Stimulated activated CD4-positive, alpha-beta T cell treated with anti-CD3 and anti-CD28 coated beads, Interleukin-1b, Interleukin-23, amount 100 ng/mL, for 1 hour (primary cell): Measurements from ENCODE around the gene ZNF165.
A peak's percentile ranks its signal among the peaks of the same experiment; 100 is the strongest.
"Not testable (repeated sequence)": the region's sequence is repeated elsewhere in the genome, so short reads cannot be mapped to it uniquely, and the experiment has no call there.

ENCODE experiments used
- DNase-seq, 2 donors: peaks; one replicate each; pipeline ENCODE4 v3.0.0-alpha.2; 2020; ENCODE audit warnings: low read depth in 2 of 2

ZNF165 gene

DNA sequence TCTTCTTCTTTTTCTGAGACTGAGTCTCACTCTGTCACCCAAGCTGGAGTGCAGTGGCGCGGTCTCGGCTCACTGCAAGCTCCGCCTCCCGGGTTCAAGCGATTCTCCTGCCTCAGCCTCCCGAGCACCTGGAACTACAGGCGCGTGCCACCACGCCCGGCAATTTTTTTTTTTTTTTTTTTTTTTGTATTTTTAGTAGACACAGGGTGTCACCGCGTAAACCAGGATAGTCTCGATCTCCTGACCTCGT is at the start of gene ZNF165:
ZNF165 (plus strand) TSS at position 188 of the 250 bp plus-strand sequence. CDS start 4,913 bp downstream, outside the sequence.
- not testable (repeated sequence) for DNase-seq

DNA sequence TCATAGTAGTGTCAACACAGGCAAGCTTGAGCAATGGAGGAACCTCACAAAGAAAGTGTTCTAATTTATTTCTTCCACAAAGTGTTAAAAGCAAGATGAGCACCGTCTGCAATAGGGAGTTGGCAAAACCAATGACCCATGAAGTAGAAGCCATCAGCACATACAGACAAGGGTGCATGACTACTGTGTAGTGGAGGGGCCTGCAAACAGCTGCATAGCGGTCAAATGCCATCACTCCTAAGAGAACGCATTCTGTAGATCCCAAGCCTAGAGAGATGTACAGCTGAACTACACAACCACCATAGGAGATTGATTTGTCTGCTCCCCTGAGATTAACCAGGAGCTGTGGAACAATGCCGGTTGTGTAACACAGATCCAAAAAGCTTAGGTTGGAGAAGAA is 26.8 kb upstream of the ZNF165 start:
- DNase-seq = no peak

DNA sequence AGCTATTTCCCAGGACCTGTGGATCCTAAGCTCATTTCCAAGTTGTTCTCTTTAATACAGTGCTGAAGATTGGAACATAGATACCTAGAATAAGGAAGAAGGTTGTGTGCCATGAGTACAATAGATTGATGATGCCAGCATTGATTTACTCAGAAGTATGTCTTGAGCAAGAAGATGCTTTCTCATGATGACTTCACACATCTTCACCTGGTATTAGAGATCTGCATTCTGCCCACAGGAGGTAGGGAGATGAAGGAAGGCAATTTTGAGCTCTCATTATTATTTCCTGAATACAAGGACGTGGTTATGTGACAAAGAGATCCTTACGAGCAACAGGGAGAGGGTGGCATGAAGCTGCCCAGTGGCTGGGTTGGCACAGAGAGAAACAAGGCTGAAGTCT is 20.0 kb upstream of the ZNF165 start:
- DNase-seq = no peak

DNA sequence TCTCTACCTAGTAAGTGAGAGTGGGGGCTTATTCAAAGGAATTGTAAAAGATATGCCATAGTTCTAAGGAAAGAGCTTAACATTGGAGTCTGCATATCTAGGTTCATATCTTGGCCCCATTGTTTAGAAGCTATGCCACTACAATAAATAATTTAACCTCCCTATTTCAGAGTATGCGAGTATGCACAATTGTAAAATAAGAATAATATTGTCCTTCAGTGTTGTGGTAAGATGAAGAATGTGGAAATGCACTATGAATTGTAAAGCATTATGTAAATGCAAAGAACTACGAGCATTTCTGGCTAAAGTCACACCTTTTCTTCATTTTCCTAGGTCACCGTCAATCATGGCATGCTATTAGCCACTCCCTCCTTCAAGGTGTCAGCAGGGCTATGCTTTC is 16.1 kb upstream of the ZNF165 start:
- no peak for DNase-seq

DNA sequence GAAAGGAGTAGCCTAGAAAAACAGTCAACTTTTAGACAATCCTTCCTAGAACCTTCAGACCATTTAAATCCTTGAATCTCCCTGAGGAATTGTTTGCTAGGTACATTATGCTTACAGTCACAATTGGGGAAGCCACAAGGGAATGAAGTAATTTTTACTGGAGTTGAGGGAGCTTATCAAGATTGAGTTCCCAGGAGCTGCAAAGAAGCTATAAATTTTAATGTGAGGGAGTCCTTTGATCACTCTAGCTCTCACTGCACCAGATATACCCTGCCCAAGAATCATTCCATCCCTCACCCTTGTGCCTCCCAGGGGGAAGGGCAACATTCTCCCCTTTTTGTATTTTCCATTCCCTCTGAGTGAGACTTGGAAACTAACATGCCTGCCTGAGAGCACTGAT is 12.3 kb upstream of the ZNF165 start:
- DNase-seq = no peak

DNA sequence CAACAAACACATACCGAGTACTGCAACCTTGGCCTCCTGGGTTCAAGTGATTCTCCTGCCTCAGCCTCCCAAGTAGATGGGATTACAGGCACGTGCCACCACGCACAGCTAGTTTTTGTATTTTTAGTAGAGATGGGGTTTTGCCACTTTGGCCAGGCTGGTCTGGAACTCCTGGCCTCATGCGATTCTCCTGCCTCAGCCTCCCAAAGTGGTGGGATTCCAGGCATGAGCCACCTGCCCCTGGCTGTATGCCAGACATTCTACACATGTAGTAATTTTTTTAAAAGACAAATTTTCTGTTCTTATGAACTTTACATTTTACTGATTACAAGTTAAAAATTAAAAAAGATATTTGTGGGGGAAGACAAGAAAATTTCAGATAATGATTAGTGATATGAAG is 9.4 kb upstream of the ZNF165 start:
- not testable (repeated sequence) for DNase-seq

DNA sequence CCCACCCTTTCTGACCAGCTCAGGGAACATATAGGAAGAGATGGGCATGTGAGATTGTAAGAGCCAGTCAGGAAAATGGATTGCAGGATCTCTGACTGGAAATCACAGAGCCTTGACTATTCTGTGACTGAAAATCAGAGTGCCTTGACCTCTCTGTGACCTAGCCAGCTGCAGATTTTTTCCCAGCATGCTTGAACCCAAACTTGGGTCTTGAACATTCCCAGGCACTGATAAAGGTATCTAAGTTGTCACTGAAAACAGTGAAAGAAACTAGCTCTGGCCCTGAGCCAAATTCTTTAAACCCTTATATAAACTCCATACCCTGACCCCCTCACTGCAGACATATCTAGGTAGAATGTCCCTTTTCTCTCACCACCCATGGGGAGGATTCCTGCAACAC is 2.3 kb upstream of the ZNF165 start:
- DNase-seq = no peak

DNA sequence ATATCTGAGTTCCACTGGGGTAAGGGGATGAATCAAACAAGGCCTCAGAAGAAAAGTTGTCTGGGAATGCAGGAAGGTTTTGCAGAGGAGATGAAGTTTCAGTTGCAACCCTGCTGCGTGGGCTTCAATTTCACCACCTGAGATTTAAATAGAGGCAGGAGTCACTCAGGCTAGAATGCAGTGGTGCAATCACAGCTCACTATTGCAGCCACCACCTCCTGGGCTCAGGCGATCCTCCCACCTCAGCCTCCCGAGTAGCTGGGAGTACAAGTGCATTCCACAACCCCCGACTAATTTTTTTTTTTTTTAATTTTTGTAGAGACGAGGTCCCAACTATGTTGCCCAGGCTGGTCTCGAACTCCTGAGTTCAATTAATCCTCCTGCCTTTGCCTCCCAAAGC is 1.5 kb upstream of the ZNF165 start:
- no peak for DNase-seq

DNA sequence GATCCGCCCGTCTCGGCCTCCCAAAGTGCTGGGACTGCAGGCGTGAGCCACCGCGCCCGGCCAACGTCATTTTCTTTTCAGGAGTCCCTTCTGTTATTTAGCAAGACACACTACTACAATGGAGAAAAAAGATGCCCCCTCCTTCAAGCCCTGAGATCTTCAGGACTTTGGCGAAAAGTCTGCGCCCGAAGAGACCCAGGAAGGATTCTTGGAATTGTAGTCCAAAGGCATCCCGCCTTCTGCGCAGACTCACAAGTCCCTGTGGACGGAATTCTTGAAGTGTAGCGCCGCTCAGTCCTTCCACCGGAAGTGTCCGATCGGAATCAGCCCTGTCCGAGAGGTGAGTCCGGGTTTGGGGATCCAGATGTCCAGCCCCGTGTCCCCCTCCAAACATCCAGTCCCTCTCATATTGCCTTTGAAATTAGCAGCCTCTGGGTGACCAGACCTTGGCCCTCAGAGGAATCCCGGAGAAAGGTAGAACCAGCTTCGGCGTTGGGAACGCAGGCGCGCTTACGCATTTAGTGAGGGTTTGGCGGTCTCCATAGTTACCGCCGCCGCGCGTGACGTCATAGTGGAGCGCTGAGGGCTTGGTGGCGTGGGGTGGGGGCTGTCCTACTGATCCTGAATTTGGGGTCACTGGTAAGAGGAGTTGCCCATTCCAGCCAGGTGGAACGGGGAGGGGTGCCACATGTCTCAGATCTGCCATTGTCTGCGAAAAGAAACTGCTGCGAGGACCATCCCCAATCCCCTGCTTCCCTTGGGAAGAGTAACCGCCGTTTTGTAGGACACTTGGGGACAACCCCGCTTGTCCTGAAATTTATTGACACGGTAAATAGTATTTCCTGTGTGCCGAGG is 490 bp downstream of the ZNF165 start:
- DNase-seq = peak; percentile 73 to 78

DNA sequence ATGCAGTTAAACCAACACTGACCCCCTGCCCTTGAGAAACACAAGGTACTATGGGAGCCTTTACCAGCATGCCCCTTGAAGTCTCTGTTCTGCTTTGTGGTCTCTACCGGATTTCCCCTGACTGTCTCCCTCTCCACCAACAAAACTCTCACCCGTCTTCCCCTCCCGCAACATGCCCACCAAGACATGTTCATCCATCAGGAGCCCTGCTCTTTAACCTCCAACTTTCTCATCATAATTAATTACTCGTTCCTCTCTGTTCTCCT is 1.1 kb downstream of the ZNF165 start:
- DNase-seq = no peak

DNA sequence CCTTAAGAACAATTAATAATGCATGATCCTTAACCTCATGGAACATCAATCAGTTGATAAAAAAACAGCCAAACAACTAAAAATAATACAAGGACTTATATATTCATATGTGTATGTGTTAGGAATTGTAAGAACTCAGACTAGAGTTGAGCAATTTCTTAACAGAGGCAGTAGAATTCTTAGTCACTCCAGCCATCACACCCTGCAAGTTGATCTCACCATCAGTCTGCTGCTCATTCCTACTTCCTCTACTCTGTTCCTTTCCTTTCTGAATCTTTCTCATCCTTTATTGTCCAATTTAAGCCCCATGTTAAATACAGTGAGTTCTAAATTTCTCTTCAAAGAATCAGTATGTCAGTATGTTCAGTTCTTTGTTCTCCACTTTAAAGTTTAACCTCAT is 2.6 kb downstream of the ZNF165 start:
- DNase-seq = no peak

DNA sequence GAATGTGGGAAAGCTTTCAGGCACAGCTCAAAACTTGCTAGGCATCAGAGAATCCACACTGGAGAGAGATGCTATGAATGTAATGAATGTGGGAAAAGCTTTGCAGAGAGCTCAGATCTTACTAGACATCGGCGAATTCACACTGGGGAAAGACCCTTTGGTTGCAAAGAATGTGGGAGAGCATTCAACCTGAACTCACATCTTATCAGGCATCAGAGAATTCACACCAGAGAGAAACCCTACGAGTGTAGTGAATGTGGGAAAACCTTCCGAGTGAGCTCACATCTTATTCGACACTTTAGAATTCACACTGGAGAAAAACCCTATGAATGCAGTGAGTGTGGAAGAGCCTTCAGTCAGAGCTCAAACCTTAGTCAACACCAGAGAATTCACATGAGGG is 8.7 kb downstream of the ZNF165 start:
- DNase-seq = no peak

DNA sequence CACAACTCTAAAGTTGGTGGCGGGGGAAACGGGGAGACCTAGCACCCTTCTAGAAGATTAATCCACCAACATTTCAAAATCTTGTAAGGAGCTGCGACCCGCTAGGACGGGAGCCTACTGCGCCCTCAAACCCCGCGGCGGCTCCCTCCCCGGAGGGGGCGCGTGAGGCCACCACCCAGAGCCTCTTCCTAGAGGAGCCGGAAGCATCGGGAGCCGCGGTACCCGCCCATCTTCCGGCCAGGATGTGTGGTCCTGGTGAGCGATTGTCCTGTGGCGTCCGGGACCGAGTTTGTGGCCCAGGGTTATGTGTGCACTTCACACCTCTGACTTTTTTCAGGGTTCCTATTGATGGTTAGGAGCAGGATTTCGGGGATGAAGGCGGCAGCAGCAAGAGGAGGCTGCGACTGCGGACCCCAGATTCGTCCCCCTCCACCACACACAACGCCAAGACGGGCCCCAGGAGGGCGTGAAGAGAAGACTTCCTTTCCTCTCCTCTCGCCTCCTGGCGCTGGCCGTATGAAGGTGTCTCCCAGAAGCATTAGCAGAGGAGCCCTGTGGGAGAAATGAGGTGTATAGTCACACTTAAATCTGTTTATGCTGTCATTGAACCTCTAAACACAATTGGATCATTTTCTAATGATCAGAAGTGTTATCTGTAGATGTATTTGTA is 10.7 kb downstream of the ZNF165 start:
- DNase-seq = no peak

DNA sequence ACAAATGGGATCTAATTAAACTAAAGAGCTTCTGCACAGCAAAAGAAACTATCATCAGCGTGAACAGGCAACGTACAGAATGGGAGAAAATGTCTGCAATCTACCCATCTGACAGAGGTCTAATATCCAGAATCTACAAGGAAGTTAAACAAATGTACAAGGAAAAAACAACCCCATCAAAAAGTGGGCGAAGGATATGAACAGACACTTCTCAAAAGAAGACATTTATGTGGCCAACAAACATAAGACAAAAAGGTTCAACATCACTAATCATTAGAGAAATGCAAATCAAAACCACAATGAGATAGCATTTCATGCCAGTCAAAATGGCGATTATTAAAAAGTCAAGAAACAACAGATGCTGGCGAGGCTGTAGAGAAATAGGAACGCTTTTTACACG is 21.9 kb downstream of the ZNF165 start:
- not testable (repeated sequence) for DNase-seq

DNA sequence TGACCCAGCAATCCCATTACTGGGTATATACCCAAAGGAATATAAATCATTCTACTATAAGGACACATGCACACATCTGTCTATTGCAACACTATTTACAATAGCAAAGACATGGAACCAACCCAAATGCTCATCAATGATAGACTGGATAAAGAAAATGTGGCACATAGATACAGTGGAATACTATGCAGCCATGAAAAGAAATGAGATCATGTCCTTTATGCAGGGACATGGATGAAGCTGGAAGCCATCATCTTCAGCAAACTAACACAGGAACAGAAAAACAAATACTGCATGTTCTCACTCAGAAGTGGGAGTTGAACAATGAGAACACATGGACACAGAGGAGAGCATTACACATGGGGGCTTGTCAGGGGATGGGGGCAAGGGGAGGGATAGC is 22.3 kb downstream of the ZNF165 start:
- not testable (repeated sequence) for DNase-seq

DNA sequence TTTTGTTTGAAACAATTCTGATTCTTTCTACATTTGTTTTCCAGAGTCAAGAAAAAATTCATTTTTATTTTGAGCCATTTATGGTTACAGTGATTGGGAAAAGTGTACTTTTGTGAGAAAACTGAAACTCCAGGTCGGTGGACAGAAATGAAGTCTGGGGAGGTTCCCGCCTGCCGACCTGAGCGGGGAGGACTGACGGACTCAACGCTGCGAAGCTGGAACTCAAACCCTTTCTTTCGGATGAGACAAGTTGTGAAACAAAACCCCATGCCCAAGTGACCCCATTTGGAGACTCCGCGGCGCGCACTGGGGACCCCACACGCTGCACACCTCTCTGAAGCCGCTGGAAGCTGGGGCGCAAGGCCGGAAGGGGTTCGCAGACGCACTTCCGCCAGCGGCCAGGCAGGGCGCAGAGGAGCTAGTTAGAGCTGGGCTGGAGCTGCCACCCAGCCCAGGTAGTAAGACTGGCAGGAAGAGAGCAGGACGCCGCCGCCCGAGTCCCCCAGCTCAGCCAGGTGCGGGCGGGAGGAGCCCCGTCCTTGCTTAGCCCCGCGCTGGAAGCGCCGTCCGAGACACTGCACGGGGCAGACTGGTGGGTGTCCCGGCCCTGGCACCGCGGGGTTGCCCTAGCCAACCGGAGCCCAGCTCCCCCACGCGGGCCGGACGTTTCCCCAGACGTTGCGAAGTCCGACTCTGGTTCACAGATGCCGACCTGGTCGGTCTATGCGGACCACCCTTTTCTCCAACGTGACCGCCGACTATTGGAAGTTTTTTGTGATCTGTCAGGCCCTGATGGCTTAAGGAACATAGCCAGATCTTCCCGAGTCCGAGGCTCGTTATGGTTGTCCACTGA is 24.2 kb downstream of the ZNF165 start:
- peak; percentile 53 to 71 for DNase-seq

DNA sequence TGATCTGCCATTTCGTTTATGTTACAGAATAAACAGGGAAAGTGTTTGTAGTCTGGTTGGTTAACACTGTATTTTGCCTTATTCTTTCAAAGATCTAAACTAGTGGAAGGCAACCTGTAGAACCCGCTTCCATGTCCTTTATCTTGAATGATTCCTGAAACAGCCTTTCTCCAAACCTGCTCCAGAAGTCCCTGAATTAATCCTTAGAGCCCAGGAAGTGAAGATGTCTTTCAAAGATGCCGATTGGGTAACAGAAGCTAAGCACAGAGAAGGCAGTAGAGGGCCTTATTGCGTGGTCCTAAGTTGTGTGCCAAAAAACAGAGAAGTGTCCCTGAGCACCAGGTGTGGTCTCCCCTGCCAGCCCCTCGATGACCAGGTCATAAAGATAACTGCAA is 24.9 kb downstream of the ZNF165 start:
- no peak for DNase-seq

DNA sequence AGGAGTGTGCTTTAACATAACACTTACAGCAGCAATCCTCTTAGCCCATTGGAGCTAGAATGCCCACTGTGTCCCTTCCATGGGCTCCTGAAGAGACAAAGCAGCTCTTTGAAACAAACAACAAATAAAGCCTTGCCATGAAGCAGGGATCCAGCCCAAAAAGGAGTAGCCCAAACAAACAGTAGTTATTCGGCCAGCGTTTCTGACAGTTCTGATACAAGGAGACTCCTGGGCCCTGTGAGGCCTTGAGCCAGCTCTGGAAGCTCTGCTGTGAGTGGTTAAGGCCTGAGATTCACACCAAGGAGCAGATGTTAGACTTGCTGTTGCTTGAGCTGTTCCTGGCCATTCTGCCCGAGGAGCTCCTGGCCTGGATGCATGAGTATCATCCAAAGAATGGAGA is 27.1 kb downstream of the ZNF165 start:
- no peak for DNase-seq

DNA sequence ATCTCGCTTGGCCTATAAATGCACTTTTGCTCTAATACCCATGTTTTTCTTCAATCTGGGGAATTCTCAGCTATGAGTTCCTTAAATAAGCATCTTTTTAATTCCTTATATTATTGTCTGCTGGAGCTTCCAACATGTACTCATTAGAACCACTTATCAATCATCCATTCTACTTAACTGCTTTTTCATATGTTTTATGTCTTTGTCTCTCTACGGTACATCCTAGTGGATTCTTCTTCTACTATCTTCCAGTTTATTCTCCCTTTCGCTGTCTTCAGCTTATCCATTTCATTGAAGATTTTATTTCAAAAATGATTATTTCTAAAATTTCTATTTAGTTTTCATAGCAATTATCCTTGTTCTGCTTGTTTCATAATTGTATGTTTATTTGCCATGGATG is 31.6 kb downstream of the ZNF165 start:
- no peak for DNase-seq

DNA sequence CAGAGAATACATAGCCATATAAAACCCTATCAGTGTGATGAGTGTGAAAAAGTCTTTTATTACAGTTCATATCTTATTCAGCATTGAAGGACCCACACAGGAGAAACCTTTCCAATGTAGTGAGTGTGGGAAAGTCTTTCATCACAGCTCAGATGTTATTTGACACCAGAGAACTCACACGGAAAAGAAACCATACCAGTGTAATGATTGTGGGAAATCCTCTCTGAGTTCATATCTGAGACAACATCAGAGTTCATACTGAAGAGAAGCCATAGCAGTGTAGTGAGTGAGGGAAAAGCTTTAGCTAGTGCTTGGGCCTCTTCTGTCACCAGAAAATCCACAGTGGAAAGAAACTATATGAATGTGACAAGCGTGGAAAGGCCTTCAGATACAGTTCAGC is 35.4 kb downstream of the ZNF165 start:
- DNase-seq = no peak

DNA sequence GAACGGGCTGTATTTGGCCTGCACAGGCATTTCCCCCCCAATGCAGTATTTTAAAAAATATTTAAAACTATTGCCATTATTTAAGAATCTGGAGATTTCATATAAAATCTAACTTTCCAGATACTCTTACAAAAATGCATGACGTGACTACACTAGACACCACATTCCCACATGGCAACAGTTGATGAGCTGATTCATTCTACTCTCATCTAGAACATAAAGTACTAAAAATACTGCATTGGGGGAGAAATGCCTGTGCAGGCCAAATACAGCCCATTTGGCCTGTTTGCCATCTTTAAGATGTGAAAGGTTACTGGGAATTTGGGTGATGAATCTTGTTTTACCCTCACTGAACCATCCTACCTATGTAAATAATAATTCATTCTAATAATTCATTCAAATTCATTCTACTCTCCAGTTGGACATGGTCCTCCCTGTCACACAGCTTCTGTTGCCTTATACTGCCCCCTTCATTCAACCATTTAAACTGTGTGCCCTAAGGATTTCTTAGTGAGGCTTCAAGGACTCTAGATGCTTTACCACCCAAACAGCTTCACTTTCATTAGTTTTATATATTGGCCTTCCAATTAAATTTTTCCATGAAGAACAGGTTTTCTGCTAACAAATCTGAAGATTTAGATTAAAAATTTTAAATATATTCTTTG is 37.1 kb downstream of the ZNF165 start:
- DNase-seq = no peak

DNA sequence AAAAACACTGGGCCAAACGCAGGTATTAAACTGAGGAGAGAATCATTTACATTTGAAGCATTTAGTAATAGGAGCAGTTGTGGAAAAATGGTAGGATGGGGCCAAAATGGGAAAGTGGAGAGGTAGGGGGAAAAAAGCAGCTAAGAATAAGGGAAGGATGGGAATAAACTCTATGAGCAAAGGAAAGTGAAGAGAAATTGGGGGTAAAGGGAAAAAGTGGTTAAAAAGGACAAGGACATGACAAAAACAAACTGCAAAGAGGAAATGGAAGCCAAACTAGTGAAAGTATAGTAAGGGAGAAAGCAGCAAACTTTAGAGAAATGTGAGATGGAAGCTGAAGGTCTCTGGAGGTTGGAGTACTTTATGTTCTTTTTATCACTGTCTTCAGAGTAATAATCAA is 37.8 kb downstream of the ZNF165 start:
- no peak for DNase-seq
